ENCODE data around the gene PRSS21.
A peak's percentile ranks its signal among the peaks of the same experiment; 100 is the strongest.

The PRSS21 gene

GRCh38 chr16:2842340-2843000 lies 25.4 kb downstream of the PRSS21 start:
- peak; percentile 10 to 72 (median 34) for DNase-seq (ENCODE audit: low read depth in 3 of 3, low spot score in 1 of 3)

- DNase-seq (ENCODE audit: low read depth in 3 of 3, low spot score in 1 of 3): no peak
Measured at GRCh38 chr16:2843526-2843925, 26.5 kb downstream of the PRSS21 start.

DNA sequence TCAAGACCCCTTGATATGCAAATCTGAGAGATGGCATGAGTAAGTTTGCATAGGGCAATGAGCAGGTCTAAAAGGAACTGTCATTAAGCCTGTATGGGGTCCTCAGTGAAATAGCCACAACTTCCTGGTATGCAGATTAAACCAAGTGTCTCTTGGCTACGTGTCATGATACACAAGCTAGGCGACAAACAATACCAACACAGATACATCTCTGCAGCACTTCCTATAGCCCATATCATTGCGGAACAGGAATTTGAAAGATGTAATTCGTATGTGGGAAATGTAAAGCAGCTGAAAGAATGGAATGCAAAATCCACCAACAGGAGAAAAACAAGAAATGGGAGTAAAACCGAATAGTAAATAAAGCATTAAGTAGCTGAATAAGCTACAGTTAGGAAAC lies 28.1 kb downstream of the PRSS21 start:
- no peak for DNase-seq (ENCODE audit: low read depth in 3 of 3, low spot score in 1 of 3)

DNA sequence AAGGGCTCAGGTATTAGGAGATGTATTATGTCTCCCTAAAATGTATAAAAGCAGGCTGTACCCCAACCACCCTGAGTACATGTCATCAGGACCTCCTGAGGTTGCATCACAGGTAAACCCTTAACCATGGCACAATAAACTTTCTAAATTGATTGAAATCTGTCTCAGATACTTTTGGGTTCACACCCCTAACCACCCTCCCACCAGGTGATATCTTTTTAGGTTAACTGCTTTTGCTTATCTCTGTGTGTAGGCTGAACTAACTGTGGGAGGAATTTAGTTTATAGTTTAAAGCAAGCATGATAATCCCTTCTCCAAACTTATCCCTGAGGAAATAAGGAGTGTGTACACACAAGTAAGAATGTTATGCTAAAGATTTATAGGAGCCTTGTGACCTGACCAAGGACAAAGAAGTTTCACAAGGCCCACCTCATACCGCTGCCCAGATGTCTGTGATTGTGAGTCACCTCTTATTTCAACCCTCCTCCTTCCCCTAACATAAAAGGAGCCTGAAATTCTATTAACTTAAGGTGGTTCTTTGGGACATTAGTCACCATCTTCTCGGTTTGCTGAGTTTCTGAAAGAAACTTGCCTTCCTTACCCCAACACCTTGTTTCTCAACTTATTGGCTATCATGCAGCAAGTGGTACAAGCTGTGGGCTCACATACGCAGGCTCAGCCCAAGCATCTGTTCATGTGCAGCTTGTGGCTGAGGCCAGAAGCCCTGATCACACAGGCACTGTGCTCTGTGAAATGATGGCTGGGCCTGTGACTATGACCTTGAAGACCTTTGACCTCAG lies 29.7 kb downstream of the PRSS21 start:
- DNase-seq (ENCODE audit: low read depth in 3 of 3, low spot score in 1 of 3): no peak

DNA sequence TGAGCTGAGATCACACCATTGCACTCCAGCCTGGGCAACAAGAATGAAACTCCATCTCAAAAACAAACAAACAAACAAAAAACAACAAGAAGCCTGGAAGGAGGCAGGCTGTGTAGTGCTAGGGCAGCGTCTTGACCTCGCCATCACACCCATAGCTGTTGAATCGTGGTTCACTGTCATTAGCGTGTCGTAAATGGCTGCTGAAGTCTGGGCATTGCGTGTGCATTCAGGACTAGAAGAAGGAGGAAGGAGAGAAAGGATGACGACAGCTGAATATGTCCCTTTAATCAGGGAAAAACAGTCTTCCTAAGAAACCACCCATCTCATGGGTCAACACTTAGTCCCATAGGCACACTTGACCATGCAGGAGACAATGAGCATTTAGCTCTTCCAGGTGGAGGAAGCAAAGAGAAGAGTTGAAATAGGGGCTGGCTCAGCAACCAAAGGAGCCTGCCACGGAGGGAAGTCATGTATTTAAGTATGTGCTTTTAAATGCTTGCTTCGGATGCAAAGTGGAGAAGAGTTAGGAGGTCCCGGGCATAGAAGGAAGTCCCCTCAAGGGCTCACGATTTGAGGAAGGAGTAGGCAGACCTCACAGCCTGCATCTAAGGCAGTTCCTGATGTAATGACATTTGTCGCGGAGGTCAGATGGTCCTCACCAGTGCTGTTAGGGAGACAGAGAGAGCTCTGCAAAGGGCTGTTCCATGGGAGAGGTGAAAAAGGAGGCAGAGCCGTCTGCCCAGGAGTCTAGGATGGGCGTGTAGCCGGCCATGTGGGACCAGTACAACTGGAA lies 32.1 kb downstream of the PRSS21 start:
- DNase-seq (ENCODE audit: low read depth in 3 of 3, low spot score in 1 of 3): no peak

GRCh38 chr16:2852003-2852730 lies 35.1 kb downstream of the PRSS21 start:
- DNase-seq (ENCODE audit: low read depth in 3 of 3, low spot score in 1 of 3): no peak

GRCh38 chr16:2852731-2853507 lies 35.9 kb downstream of the PRSS21 start:
- no peak for DNase-seq (ENCODE audit: low read depth in 3 of 3, low spot score in 1 of 3)

GRCh38 chr16:2853531-2854073 lies 36.6 kb downstream of the PRSS21 start:
- DNase-seq (ENCODE audit: low read depth in 3 of 3, low spot score in 1 of 3): no peak

DNA sequence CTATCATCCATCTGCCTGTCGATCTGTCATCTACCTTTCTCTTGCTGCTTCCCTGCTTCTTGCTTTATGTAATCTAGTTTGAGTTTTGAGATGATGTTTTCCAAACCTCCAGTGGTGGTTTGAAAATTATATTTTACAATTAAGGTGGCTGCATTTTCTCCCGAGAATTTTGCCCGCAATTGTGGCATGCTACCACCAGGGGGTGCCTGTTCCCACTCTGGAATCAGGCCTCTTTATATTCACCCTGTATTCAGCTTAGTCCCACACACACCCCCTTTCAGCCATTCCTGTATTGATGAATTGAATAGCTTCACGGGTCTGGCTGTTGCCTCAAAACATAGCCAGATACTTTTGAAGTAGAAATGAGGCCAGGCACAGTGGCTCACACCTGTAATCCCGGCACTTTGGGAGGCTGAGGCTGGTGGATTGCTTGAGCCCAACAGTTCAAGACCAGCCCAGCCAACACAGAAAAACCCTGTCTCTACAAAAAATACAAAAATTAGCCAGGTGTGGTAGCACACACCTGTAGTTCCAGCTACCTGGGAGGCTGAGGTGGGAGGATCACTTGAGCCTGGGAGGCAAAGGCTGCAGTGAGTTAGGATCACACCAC lies 37.8 kb downstream of the PRSS21 start:
- DNase-seq (ENCODE audit: low read depth in 3 of 3, low spot score in 1 of 3): no peak

DNA sequence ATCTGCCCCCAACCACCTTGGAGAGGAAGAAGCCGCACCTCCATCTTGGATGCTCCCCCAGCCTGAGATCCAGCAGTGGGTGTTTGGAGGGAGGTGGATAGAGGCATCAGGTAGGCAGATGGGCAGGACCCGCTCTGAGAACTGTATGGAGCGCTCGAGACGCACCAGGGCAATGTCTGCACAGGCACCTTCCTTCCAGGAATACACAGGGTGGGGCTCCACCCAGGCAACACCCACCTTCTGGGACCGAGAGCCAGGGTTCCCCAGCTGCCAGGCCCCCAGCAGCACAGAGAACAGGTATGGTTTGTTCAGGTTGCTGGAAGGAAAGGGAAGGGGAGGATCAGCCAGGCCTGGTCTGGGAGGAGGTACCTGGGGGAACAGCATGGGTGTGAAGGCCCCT lies 38.5 kb downstream of the PRSS21 start:
- DNase-seq (ENCODE audit: low read depth in 3 of 3, low spot score in 1 of 3): no peak

DNA sequence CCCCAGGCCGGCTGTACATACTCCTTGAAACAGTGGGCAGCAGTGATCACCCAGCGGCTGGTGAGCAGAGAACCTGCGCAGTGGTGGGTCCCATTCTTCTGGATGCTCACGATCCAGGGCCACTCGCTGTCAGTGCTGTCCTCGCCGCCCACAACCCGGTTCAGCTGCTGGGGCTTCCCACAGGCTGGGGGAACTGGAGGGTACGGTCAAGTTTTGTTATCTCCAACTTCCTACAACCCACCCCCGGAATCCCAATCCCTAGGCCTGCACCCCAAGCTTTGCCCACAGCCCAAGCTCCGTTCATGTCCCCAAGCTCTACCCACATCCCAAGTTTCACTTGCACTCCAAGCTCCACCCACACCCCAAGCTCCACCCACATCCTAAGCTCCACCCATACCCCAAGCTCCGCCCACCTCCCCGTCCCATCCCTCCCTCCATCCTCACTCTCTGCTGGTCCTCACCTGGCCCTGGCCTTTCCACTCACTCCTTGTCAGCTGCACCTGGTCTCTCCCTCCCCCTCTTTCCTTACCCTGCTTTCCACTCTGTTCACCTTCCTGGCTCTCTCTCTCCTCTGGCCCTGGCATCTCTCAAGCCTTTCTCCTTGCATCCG lies 39.1 kb downstream of the PRSS21 start:
- no peak for DNase-seq (ENCODE audit: low read depth in 3 of 3, low spot score in 1 of 3)

DNA sequence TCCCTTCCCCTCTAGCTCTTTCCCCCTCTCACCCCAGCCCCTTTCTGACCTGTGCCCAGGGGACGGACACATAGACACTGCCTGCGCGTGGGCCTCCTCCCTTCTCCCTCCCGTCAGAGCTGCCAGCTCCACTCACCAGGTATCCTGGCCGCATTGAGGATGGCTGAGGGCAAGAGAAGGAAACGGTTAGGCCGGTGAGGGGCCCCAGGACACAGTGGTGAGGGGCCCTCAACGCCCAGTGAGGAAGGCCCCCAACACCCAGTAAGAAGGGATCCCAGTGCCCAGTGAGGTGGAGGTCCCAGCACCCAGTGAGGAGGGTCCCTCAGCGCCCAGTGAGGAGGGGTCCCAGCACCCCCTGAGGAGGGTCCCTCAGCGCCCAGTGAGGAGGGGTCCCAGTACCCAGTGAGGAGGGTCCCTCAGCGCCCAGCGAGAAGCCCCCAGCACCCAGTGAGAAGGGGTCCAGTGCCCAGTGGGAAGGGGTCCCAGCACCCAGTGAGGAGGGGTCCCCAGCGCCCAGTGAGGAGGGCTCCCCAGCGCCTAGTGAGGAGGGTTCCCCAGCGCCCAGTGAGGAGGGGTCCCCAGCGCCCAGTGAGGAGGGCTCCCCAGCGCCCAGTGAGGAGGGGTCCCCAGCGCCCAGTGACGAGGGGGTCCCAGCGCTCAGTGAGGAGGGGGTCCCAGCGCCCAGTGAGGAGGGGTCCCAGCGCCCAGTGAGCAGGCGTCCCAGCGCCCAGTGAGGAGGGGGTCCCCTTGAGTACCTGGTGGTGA lies 39.8 kb downstream of the PRSS21 start:
- DNase-seq (ENCODE audit: low read depth in 3 of 3, low spot score in 1 of 3): no peak

DNA sequence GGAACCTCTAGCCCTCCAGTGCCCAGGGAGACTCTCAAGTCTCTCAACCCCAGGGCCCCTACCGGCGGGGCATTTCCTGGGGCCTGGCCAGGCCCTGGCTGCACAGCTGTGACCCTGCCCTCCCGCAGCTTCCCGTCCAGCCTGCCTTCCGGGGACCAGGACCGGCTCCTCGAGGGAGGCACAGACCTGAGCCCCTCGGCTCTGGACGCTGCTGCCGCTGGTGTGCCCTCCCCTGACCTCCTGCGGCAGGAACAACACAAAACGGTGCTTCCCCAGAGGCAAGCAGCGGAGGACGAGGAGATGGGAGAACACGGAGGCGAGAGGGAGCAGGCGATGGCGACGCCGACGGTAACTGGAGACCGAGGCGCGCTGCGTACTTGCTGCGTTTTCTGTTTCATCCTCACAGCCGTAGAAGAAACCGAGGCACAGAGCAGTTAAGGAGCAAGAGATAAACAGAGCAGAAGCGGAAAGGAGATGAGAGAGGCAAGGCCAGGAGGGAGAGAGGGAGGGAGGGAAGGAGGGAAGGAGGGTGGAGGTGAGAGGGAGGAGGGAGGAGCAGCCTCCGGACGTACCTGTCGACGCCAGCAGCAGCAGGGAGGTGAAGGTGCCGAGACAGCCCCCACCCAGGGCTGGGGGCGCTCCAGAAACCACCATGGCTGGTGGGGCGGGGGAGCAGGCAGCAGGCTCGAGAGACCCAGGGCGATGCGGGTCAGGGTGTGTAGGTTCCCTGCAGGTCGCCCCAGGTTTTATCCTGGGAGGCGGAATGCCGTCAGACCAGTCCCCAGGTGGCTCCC lies 40.6 kb downstream of the PRSS21 start, which contains the start of gene PRSS22:
TSS of gene PRSS22 (minus strand) at position 720 of the 794 bp plus-strand sequence. CDS start at position 654, 66 bp downstream.
- DNase-seq (ENCODE audit: low read depth in 3 of 3, low spot score in 1 of 3): no peak

DNA sequence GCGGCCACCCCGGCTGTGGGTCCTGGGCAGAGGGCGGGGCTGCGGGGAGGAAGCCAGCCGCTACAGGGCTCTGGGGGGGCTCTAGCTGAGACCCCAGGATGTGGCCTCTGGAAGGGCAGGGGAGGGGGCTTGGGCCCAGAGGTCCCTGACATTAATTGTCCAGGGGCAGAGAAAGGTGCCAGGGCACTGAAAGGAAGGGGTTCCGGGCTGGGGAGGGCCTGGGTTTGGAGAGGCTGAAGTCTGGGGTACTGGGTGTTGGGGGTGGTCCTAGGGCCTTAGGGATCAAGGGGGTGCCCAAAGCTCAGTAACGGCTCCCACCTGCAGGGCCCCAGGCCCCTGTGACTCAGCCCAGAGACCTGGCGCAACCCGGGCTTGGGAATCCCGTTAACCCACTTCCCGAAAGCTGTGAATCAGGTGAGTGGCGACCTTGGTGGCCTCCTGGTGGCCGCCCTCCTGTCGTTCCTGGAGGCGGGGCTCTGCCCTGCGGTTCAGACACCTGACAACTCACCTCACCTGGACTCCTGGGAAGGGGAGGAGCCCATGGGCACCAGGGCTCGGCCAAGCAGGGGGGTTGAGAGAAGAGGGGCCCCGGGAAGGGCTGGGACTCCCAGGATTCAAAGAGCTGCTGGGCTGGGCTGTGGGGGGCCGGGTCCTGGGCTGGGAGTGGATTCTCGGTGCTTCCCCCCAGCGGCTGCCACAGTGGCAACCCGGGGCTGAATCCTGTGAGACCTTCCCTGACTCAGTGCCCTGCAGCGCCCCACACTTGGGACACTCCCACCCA lies 41.4 kb downstream of the PRSS21 start:
- DNase-seq (ENCODE audit: low read depth in 3 of 3, low spot score in 1 of 3): no peak

- no peak for DNase-seq (ENCODE audit: low read depth in 3 of 3, low spot score in 1 of 3)
Measured at GRCh38 chr16:2859686-2860265, 42.7 kb downstream of the PRSS21 start.

DNA sequence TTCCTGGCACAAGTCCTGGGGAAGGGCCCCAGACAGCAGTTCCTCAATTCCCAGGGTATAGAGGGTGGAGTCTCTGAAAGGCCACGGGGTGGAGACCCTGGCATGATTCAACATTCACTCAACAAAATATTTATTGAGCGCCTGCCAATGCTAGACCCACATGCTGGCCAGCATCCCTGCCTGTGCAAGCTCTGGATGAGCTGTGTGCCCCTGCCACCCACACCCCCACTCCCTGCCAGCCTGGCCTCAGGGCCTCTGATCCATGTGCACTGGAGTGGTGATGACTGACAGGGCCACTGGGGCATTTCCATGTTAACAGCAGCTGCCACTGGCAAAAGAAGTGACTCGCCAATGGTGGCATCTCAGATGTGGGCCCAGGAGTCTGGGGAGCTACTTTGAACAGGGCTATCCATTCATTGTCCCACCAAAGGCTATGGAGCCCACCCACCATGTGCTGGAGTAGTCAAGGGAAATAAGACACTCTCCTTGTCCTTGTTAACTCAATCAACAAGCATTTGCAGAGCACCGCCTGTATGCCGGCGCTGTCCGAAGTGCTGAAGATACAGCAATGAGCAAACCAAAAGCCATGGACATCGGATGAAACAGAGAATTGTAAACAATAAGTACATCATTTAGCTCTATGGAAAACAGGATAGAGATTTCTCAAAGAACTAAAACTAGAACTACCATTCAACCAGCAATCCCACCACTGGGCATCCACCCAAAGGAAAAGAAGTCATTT lies 44.0 kb downstream of the PRSS21 start:
- no peak for DNase-seq (ENCODE audit: low read depth in 3 of 3, low spot score in 1 of 3)
